A549 (cell line): ENCODE data around the gene CSTPP1. TPM values are rescaled to one million over a fixed set of nuclear protein-coding genes. Genes with fewer than 3 reads are reported as not detected.

Experiments
- ATAC-seq, 2 experiments: fragments of 200-7000 bp in 1 of 2; fragments of >200 bp in 1 of 2; cut with Nextera tagmentation in 1 of 2; cut with Tn5 transposase in 1 of 2; 3 replicates each; pipeline versions ENCODE4 v1.8.0 to v1.9.1; 2018 to 2020; ENCODE audit warnings: mild to moderate bottlenecking in 1 of 2, moderate library complexity in 1 of 2
- CTCF ChIA-PET: fragments of 300-600 bp; sonication (Branson Sonifier 250); formaldehyde crosslinking; extraction: SDS; loops from one replicate; lab custom pipeline; 2021; ENCODE audit warnings: antibody characterized with exemption, inconsistent platforms; lab: Yijun Ruan, JAX
- POLR2A ChIA-PET: fragments of 350-600 bp; formaldehyde crosslinking; extraction: SDS; loops from one replicate; lab custom pipeline; 2021; ENCODE audit warnings: antibody characterized with exemption, inconsistent platforms; lab: Yijun Ruan, JAX
- DNase-seq, 2 experiments: peaks; one replicate each; pipeline versions ENCODE4 v3.0.0 to v3.0.0-alpha.2; 2011 to 2016; ENCODE audit warnings: low read depth in 1 of 2, low spot score in 1 of 2
- FAIRE-seq: peaks from 2 replicates; lab custom pipeline; 2011; peaks lifted over from hg19 to GRCh38; lab: Jason Lieb, UNC
- H3K27ac ChIP-seq, 2 experiments: fragments of >200 bp; sonication (Bioruptor Twin); formaldehyde crosslinking; 3 replicates each; pipeline ENCODE4 v1.5.1; 2016 to 2017
- H3K4me1 ChIP-seq: fragments of >200 bp; sonication (Bioruptor Twin); formaldehyde crosslinking; 3 replicates; pipeline ENCODE4 v1.6.1; 2016
- H3K4me2 ChIP-seq: fragments of >200 bp; sonication (Bioruptor Twin); formaldehyde crosslinking; 3 replicates; pipeline ENCODE4 v1.6.1; 2016
- H3K4me3 ChIP-seq: fragments of >200 bp; sonication (Bioruptor Twin); formaldehyde crosslinking; 3 replicates; pipeline ENCODE4 v1.5.1; 2016
- H3K9me3 ChIP-seq: fragments of >200 bp; sonication (Bioruptor Twin); formaldehyde crosslinking; 3 replicates; pipeline ENCODE4 v1.6.1; 2016
- BHLHE40 ChIP-seq: IDR thresholded peaks from 2 replicates; pipeline ENCODE4 v1.6.1; 2012; ENCODE audit warnings: low read depth, low read length, inconsistent platforms
- CBX2 ChIP-seq: fragments of 200-600 bp; sonication (generic); IDR thresholded peaks from 2 replicates; pipeline ENCODE4 v1.6.1; 2016; ENCODE audit warnings: low read depth, mild to moderate bottlenecking, borderline replicate concordance
- CBX8 ChIP-seq: fragments of 200-600 bp; sonication (generic); IDR thresholded peaks from 2 replicates; pipeline ENCODE4 v1.6.1; 2016
- CHD2 ChIP-seq: fragments of 150-350 bp; IDR thresholded peaks from 2 replicates; pipeline ENCODE4 v1.6.1; 2014; ENCODE audit warnings: low read length; ENCODE audit not compliant: partially characterized antibody
- CTCF ChIP-seq: fragments of >200 bp; sonication (Bioruptor Twin); formaldehyde crosslinking; IDR thresholded peaks from 3 replicates; pipeline ENCODE4 v1.5.1; 2016
- E2F6 ChIP-seq: IDR thresholded peaks from 2 replicates; pipeline ENCODE4 v1.6.1; 2012; ENCODE audit warnings: low read depth, borderline replicate concordance
- EHF ChIP-seq: fragments of 250-450 bp; sonication (Bioruptor Pico); IDR thresholded peaks from 2 replicates; pipeline ENCODE4 v1.5.0; 2020; ENCODE audit warnings: mild to moderate bottlenecking
- FOXS1 ChIP-seq: fragments of 250-450 bp; sonication (Bioruptor Pico); IDR thresholded peaks from 2 replicates; pipeline ENCODE4 v1.5.0; 2020; ENCODE audit warnings: mild to moderate bottlenecking, moderate library complexity
- GATA3 ChIP-seq: IDR thresholded peaks from 2 replicates; pipeline ENCODE4 v1.6.1; 2012; ENCODE audit warnings: borderline replicate concordance
- HDAC2 ChIP-seq: fragments of 200-600 bp; sonication (generic); IDR thresholded peaks from 2 replicates; pipeline ENCODE4 v1.6.1; 2016
- HMGXB4 ChIP-seq: fragments of 250-450 bp; sonication (Bioruptor Pico); IDR thresholded peaks from 2 replicates; pipeline ENCODE4 v1.5.0; 2021; ENCODE audit warnings: mild to moderate bottlenecking, moderate library complexity, borderline replicate concordance
- HOXA7 ChIP-seq: fragments of 250-450 bp; sonication (Bioruptor Pico); IDR thresholded peaks from 2 replicates; pipeline ENCODE4 v1.5.0; 2020; ENCODE audit warnings: mild to moderate bottlenecking, moderate library complexity
- JUN ChIP-seq, 2 experiments: fragments of >200 bp; sonication (Bioruptor Twin); formaldehyde crosslinking; IDR thresholded peaks; 2 replicates in 1 of 2; 3 replicates in 1 of 2; pipeline ENCODE4 v1.6.1; 2016 to 2017
- KDM5A ChIP-seq: fragments of 200-600 bp; sonication (generic); IDR thresholded peaks from 2 replicates; pipeline ENCODE4 v1.6.1; 2016; ENCODE audit warnings: antibody characterized with exemption, mild to moderate bottlenecking
- MAX ChIP-seq: IDR thresholded peaks from 2 replicates; pipeline ENCODE4 v1.6.1; 2012
- NFE2L2 ChIP-seq: fragments of 150-350 bp; conservative IDR thresholded peaks from 2 replicates; pipeline ENCODE4 v1.6.1; 2014; ENCODE audit warnings: low read length
- RCOR1 ChIP-seq: fragments of 150-350 bp; IDR thresholded peaks from 2 replicates; pipeline ENCODE4 v1.6.1; 2014; ENCODE audit warnings: antibody characterized with exemption, low read length, low read depth
- RFX5 ChIP-seq: fragments of 450-650 bp; IDR thresholded peaks from 2 replicates; pipeline ENCODE4 v1.7.1; 2014; ENCODE audit warnings: antibody characterized with exemption, mild to moderate bottlenecking, moderate library complexity
- SMC3 ChIP-seq: fragments of >200 bp; sonication (Bioruptor Twin); formaldehyde crosslinking; IDR thresholded peaks from 3 replicates; pipeline ENCODE4 v1.6.1; 2018; ENCODE audit warnings: inconsistent platforms
- SREBF2 ChIP-seq: fragments of 450-650 bp; IDR thresholded peaks from 2 replicates; pipeline ENCODE4 v1.6.1; 2014; ENCODE audit warnings: mild to moderate bottlenecking, moderate library complexity
- TP53 ChIP-seq: fragments of 250-450 bp; sonication (Bioruptor Pico); IDR thresholded peaks from 2 replicates; pipeline ENCODE4 v1.5.0; 2021; ENCODE audit warnings: mild to moderate bottlenecking, moderate library complexity
- USF2 ChIP-seq: fragments of 450-650 bp; IDR thresholded peaks from 2 replicates; pipeline ENCODE4 v1.6.1; 2014; ENCODE audit warnings: antibody characterized with exemption
- ZSCAN20 ChIP-seq: fragments of 250-450 bp; sonication (Bioruptor Pico); IDR thresholded peaks from 2 replicates; pipeline ENCODE4 v1.8.0; 2022; ENCODE audit warnings: mild to moderate bottlenecking, moderate library complexity
- WGBS: methylation state at CpG from one replicate; pipeline ENCODE4 v1.1.6; 2017; ENCODE audit errors: missing lambda C conversion rate; 5-methylcytosine and 5-hydroxymethylcytosine counted together
- polyA plus RNA-seq, 4 experiments: library from polyadenylated mRNA; depleted of rRNA in 3 of 4; stranded (reverse); fragments of >200 nt; fragmentation: RNase III in 1 of 4; extraction: RNeasy Plus Mini Kit Qiagen cat#74134 plus additional on column Dnase treatment in 1 of 4; gene quantifications; 2 replicates in 3 of 4; 3 replicates in 1 of 4; pipeline ENCODE4 v1.2.3, GENCODE V29; 2011 to 2017

Gene CSTPP1
- polyA plus RNA-seq, 2 of the 4 experiments (the other 2 are of a cell fraction), result 31.5 to 34.5 TPM

GRCh38 chr11:47130543-47130942 is 194.0 kb downstream of the CSTPP1 start:
- no peak overlapping the region for H3K4me2 ChIP-seq
- no peaks in the 10 kb centered on the region for H3K9me3 ChIP-seq
- H3K4me3 ChIP-seq, result no peak overlapping the region
- TF ChIP-seq ZSCAN20 (CRISPR knock-in tag) (no peak), USF2 (no peak), E2F6 (no peak), NFE2L2 (no peak), CBX2 (no peak), GATA3 (no peak), HMGXB4 (CRISPR knock-in tag) (no peak), KDM5A (no peak), BHLHE40 (no peak), EHF (CRISPR knock-in tag) (no peak), CHD2 (no peak), CTCF (no peak)
- ChIA-PET POLR2A (no interaction called here), CTCF (interaction anchor here (0.5 to 3.3 kb wide), 4 partner anchors 23 to 211 kb away, joined by 3 to 21 read pairs (median 4); no protein-coding TSS in a partner anchor)
- ATAC-seq (no peak), DNase-seq (no peak), FAIRE-seq (no peak)
- WGBS, result 84% methylated on average over 3 of the region's 3 CpGs
- H3K27ac ChIP-seq, result no peak overlapping the region
- H3K4me1 ChIP-seq, result no peaks in the 10 kb centered on the region

- H3K4me2 ChIP-seq, result no peak overlapping the region
- 97% methylated on average over 2 of the region's 2 CpGs for WGBS
- no peak overlapping the region for H3K27ac ChIP-seq
- H3K4me3 ChIP-seq, result no peak overlapping the region
- DNase-seq (no peak), ATAC-seq (no peak), FAIRE-seq (no peak)
- H3K4me1 ChIP-seq, result no peaks in the 10 kb centered on the region
- POLR2A ChIA-PET, result no interaction called here
- H3K9me3 ChIP-seq, result no peaks in the 10 kb centered on the region
- no peak for TF ChIP-seq BHLHE40
- CTCF ChIA-PET, result interaction anchor here (0.5 to 3.3 kb wide), 5 partner anchors 22 to 212 kb away, joined by 3 to 21 read pairs (median 4); no protein-coding TSS in a partner anchor
These were observed 194.6 kb downstream of the CSTPP1 start for GRCh38 chr11:47131136-47131535.

GRCh38 chr11:47132490-47132889 is 195.9 kb downstream of the CSTPP1 start:
- ATAC-seq (no peak), DNase-seq (no peak), FAIRE-seq (no peak)
- Histone ChIP-seq H3K4me2 (no peak overlapping the region), H3K27ac (no peak overlapping the region), H3K9me3 (no peaks in the 10 kb centered on the region), H3K4me3 (no peak overlapping the region), H3K4me1 (no peaks in the 10 kb centered on the region)
- CTCF ChIA-PET, result interaction anchor here (0.6 to 3.3 kb wide), 5 partner anchors 11 to 253 kb away, joined by 3 to 21 read pairs (median 4); no protein-coding TSS in a partner anchor
- POLR2A ChIA-PET, result interaction anchor here (0.5 kb wide), 1 partner anchor 36 kb away, joined by 5 read pairs; no protein-coding TSS in a partner anchor
- TF ChIP-seq NFE2L2 (no peak), MAX (no peak), SMC3 (no peak), HOXA7 (CRISPR knock-in tag) (no peak), CBX2 (no peak), HMGXB4 (CRISPR knock-in tag) (no peak), RCOR1 (no peak), TP53 (CRISPR knock-in tag) (no peak), CTCF (no peak), JUN (IDR thresholded peaks at IDR 0.05) (no peak), HDAC2 (no peak), CBX8 (no peak), E2F6 (no peak), SREBF2 (no peak), RFX5 (no peak), FOXS1 (CRISPR knock-in tag) (no peak)
